Activated B cell treated with CpG ODN at 0.5 μM for 24 hours (primary cell): ENCODE results near the gene CMPK1. TPM values are rescaled to one million over a fixed set of nuclear protein-coding genes. Genes with fewer than 3 reads are reported as not detected.
A peak's percentile ranks its signal among the peaks of the same experiment; 100 is the strongest.
"Not testable (repeated sequence)": the region's sequence is repeated elsewhere in the genome, so short reads cannot be mapped to it uniquely, and the experiment has no call there.

ENCODE experiments used
- ATAC-seq: fragments of 200-7000 bp; cut with Tn5 transposase; one replicate; pipeline ENCODE4 v1.10.0; 2021; ENCODE audit warnings: low read depth, mild to moderate bottlenecking, moderate library complexity
- CTCF ChIA-PET: fragments of 350-600 bp; sonication (Branson Sonifier 250); formaldehyde crosslinking; loops from one replicate; lab custom pipeline; 2021; ENCODE audit warnings: antibody characterized with exemption; lab: Charles Lee
- POLR2A ChIA-PET: fragments of 350-600 bp; sonication (Branson Sonifier 250); formaldehyde crosslinking; loops from one replicate; lab custom pipeline; 2021; ENCODE audit warnings: antibody characterized with exemption; lab: Charles Lee
- DNase-seq: peaks from one replicate; pipeline ENCODE4 v3.0.0; 2022
- H3K27ac Mint-ChIP-seq: one replicate; pipeline ENCODE4 v1.8.0; 2020; ENCODE audit warnings: mixed read lengths
- H3K27me3 Mint-ChIP-seq: one replicate; pipeline ENCODE4 v1.8.0; 2021; ENCODE audit warnings: mixed read lengths
- H3K36me3 Mint-ChIP-seq: one replicate; pipeline ENCODE4 v1.8.0; 2021; ENCODE audit warnings: low read depth, mixed read lengths
- H3K4me1 Mint-ChIP-seq: one replicate; pipeline ENCODE4 v1.8.0; 2021; ENCODE audit warnings: mixed read lengths
- H3K4me3 Mint-ChIP-seq: one replicate; pipeline ENCODE4 v1.8.0; 2020; ENCODE audit warnings: mild to moderate bottlenecking, mixed read lengths
- H3K9me3 Mint-ChIP-seq: one replicate; pipeline ENCODE4 v1.8.0; 2020; ENCODE audit warnings: mixed read lengths
- intact Hi-C: fragments of 100-400 bp; cut with micrococcal nuclease; formaldehyde crosslinking; loops from one replicate; pipeline ENCODE4 v1.15.1; 2024
- total RNA-seq: library from RNA; stranded (reverse); gene quantifications from 2 replicates; pipeline ENCODE4 v1.2.3, GENCODE V29; 2022
- TF ChIP-seq, protein P1 (sequence below): fragments of 200-600 bp; IDR thresholded peaks from one replicate; pipeline ENCODE4 v1.8.0; 2022; ENCODE audit warnings: antibody characterized with exemption, mild to moderate bottlenecking

CMPK1 gene, protein sequence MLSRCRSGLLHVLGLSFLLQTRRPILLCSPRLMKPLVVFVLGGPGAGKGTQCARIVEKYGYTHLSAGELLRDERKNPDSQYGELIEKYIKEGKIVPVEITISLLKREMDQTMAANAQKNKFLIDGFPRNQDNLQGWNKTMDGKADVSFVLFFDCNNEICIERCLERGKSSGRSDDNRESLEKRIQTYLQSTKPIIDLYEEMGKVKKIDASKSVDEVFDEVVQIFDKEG
- 97.1 and 98.1 TPM in 2 replicates for total RNA-seq

DNA sequence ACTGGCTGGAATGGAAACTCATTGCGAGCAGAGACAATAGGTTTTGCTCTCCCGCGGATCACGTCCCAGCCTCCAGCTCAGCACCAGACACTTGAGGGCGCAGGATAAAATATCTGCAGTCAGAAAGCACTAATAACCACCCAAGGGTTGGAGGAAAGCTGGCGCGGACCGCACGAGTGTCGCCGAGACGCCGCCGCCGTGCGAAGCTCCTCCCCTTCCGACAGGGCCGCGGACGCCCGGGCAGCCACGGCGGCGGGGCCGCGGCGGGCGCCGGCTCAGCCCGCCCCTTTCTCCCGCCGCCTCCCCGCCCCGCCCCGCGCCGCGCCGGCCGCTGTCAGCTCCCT lies at the start of gene CMPK1:
CMPK1 (plus strand) TSS at position 213 of the 344 bp plus-strand sequence. CDS start 156 bp downstream, outside the sequence.
- Mint-ChIP-seq H3K4me1 (peaks cover 19% of the 10 kb centered on the region), H3K36me3 (peaks cover 4% of the 10 kb centered on the region), H3K9me3 (no peaks in the 10 kb centered on the region), H3K27me3 (no peaks in the 10 kb centered on the region), H3K4me3 (no peak within 1 kb of the TSS), H3K27ac (peak within 1 kb of the TSS; percentile 92)
- POLR2A ChIA-PET: interaction anchor here (0.8 to 2.9 kb wide), 6 partner anchors 10 to 104 kb away, joined by 3 to 35 read pairs (median 4); partner anchors contain the start of genes FOXD2 and STIL
- intact Hi-C loops: loop anchor here (1.0 to 10.0 kb wide), 4 partner anchors 44 to 619 kb away; partner anchors contain the start of genes EFCAB14 and PDZK1IP1
- TF ChIP-seq, protein P1, sequence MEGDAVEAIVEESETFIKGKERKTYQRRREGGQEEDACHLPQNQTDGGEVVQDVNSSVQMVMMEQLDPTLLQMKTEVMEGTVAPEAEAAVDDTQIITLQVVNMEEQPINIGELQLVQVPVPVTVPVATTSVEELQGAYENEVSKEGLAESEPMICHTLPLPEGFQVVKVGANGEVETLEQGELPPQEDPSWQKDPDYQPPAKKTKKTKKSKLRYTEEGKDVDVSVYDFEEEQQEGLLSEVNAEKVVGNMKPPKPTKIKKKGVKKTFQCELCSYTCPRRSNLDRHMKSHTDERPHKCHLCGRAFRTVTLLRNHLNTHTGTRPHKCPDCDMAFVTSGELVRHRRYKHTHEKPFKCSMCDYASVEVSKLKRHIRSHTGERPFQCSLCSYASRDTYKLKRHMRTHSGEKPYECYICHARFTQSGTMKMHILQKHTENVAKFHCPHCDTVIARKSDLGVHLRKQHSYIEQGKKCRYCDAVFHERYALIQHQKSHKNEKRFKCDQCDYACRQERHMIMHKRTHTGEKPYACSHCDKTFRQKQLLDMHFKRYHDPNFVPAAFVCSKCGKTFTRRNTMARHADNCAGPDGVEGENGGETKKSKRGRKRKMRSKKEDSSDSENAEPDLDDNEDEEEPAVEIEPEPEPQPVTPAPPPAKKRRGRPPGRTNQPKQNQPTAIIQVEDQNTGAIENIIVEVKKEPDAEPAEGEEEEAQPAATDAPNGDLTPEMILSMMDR: no peak
- ATAC-seq (peak; percentile 78), DNase-seq (peak; percentile 75)
- CTCF ChIA-PET: interaction anchor here (0.7 to 1.6 kb wide), 6 partner anchors 8 to 139 kb away, joined by 3 to 9 read pairs (median 4); partner anchors contain the start of genes FOXD2 and STIL

- ATAC-seq: peak; percentile 52
- Mint-ChIP-seq H3K4me1 (peaks cover 11% of the 10 kb centered on the region), H3K4me3 (peak overlapping the region; percentile 56), H3K27ac (peak overlapping the region; percentile 76)
- intact Hi-C loops: loop anchor here (2.0 kb wide), 1 partner anchor 25 kb away; no protein-coding TSS in a partner anchor
- CTCF ChIA-PET, H3K36me3 Mint-ChIP-seq, POLR2A ChIA-PET, H3K9me3 Mint-ChIP-seq, DNase-seq, H3K27me3 Mint-ChIP-seq: not testable (repeated sequence)
These were observed 45.5 kb upstream of the CMPK1 start for GRCh38 chr1:47288116-47288515.

- POLR2A ChIA-PET, H3K9me3 Mint-ChIP-seq, H3K4me1 Mint-ChIP-seq, H3K4me3 Mint-ChIP-seq, H3K36me3 Mint-ChIP-seq, H3K27ac Mint-ChIP-seq, DNase-seq, intact Hi-C loops, CTCF ChIA-PET, ATAC-seq, H3K27me3 Mint-ChIP-seq: not testable (repeated sequence)
These were observed 38.7 kb upstream of the CMPK1 start for GRCh38 chr1:47294863-47295262.

DNA sequence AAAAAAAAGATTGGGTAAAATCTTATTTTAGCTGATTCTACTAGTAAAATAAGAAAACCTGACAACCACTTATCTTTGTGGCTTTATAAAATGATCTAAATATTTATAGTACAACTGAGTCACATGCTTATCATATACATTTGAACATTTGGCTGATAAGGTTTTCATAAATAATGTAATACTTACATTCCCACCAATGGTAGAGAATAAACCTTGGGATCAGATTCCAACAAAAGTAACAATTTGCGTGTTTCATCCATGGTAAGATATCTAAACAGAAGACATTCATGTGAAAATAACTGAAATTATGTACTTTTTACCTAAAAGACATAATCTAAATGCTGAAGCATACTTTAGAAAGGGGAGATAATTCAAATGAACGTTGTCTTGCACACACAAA lies 38.0 kb upstream of the CMPK1 start:
- POLR2A ChIA-PET: no interaction called here
- no peaks in the 10 kb centered on the region for H3K36me3 Mint-ChIP-seq
- intact Hi-C loops: no loop called here
- peaks cover 4% of the 10 kb centered on the region for H3K4me1 Mint-ChIP-seq
- DNase-seq: no peak
- no peaks in the 10 kb centered on the region for H3K27me3 Mint-ChIP-seq
- TF ChIP-seq, protein P1: no peak
- H3K27ac Mint-ChIP-seq: no peak overlapping the region
- CTCF ChIA-PET: no interaction called here
- ATAC-seq: no peak
- H3K4me3 Mint-ChIP-seq: no peak overlapping the region
- H3K9me3 Mint-ChIP-seq: no peaks in the 10 kb centered on the region

DNA sequence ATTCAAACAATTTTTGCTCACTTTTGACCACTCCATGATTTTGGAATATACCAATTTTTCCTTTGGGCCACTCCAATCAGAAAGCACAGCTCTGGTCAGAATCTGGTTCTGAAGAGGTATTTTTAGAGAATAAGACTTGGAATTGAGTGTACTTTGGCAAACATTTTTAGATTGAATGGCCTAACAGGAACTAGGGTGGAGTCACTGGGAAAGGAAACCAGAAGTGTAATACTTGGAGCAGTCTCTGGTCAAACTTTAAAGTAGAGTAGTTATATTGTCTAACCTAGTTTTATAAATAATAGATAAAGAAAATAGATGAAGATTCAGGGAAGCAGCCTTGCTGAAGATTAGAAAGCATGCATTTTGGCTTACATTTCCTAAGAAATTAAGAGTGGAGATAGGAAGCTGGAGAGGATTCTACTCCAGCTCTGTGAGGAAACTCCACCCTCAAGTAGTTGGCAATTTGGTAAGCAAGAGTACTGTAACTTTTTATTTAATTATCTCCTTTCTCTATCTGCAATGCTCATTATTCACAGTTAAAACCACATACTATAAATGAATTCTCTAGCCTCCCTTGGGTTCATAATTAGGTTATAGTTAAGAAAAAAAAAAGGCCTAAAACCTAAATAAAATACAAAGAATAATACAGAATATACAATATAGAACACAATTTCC lies 35.4 kb upstream of the CMPK1 start:
- no peaks in the 10 kb centered on the region for H3K4me1 Mint-ChIP-seq
- no peaks in the 10 kb centered on the region for H3K9me3 Mint-ChIP-seq
- H3K4me3 Mint-ChIP-seq: no peak overlapping the region
- DNase-seq: no peak
- ATAC-seq: no peak
- no peak overlapping the region for H3K27ac Mint-ChIP-seq
- POLR2A ChIA-PET: no interaction called here
- peaks cover 14% of the 10 kb centered on the region for H3K36me3 Mint-ChIP-seq
- TF ChIP-seq, protein P1: no peak
- intact Hi-C loops: no loop called here
- CTCF ChIA-PET: no interaction called here
- H3K27me3 Mint-ChIP-seq: no peaks in the 10 kb centered on the region

GRCh38 chr1:47302472-47302871 lies 31.1 kb upstream of the CMPK1 start:
- no peak for DNase-seq
- peaks cover 14% of the 10 kb centered on the region for H3K36me3 Mint-ChIP-seq
- H3K9me3 Mint-ChIP-seq: no peaks in the 10 kb centered on the region
- TF ChIP-seq, protein P1: no peak
- H3K4me3 Mint-ChIP-seq: no peak overlapping the region
- ChIA-PET CTCF (no interaction called here), POLR2A (no interaction called here)
- no peaks in the 10 kb centered on the region for H3K4me1 Mint-ChIP-seq
- ATAC-seq: no peak
- H3K27me3 Mint-ChIP-seq: no peaks in the 10 kb centered on the region
- H3K27ac Mint-ChIP-seq: no peak overlapping the region
- intact Hi-C loops: no loop called here
